Colon (tissue), 2 donors: ENCODE data around the gene NFATC2.

Source experiments
- FAIRE-seq: peaks from 2 replicates; lab custom pipeline; 2012; peaks lifted over from hg19 to GRCh38; lab: Jason Lieb, UNC
- donor health status: control.
- donor health status: control.

The NFATC2 gene

GRCh38 chr20:51412333-51412871 is 130.1 kb downstream of the NFATC2 start:
- FAIRE-seq = no peak

DNA sequence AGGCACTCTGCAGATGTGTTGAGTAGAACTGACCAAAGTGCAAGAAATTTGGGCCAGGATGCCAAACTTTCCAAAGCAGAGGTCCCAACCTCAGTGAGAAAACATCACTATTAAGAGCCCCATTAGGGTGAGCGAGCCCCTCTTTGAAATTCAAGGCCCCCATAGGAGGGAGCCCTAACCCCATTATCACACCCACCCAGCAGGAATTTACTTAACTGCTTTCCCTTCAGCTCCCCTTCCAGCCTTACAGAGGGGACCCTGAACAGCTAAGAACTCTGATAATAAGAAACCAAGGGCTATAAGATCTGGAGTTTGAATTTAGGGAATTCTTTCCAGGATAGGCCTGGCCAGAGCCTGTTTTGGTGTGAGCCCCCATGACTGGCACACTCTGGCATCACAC is 130.6 kb downstream of the NFATC2 start:
- no peak for FAIRE-seq

- no peak for FAIRE-seq
These were observed 131.8 kb downstream of the NFATC2 start for GRCh38 chr20:51410586-51411325.

- FAIRE-seq = no peak
These were observed 133.2 kb downstream of the NFATC2 start for GRCh38 chr20:51409192-51409880.

DNA sequence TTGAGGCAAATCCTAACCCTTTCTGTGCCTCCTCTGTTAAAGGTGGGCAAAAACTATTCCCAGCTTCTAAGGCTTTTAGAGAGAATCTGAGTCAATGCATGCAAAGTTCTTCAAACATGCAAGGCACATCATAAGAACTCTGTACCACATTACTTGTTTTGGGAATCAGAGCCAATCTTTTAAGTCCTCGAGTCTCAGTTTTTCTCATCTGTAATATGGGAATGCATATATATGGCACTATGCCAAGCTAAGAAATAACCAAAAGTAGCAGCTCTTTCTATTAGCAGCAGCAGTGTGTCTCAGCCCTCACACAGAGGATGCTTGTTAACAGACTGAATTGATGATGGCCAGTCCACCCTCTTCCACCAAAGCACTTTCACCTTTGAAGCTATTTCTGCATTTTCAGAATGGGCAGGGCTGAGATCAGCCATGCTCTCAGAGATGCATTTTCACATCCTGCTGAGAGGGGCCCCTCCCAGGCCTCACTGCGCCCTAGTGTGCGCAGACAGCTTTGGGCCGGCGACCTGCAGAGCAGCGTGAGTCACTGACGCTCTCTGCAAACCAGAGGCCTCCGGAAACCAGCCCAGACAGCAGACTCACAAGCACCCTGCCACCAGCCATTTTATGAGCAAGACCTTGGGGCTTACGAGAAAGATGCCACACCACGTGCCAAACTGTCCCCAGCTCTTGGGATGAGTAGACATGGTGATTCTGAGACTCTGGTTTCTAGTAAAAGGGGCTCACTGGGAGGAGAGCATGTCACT is 138.0 kb downstream of the NFATC2 start:
- FAIRE-seq = no peak

GRCh38 chr20:51403466-51404220 is 138.9 kb downstream of the NFATC2 start:
- no peak for FAIRE-seq

GRCh38 chr20:51402201-51402600 is 140.3 kb downstream of the NFATC2 start:
- no peak for FAIRE-seq

DNA sequence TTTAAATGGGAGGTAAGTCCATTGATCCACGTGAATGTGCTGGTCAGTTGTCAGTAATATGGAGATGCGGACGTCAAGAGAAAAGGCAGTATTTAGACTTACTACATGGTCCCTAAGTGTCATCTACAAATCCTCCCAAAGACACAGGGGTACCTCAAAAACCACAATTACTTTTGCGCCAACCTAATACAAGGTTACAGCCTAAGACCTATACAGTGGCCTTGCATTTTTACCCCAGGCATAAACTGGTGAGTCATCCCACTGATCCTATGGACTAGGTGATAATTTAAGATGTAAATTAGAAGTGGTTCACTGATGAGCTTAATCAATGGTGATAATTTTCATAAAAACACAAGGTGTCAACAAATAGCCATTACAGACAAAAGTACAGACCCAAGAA is 141.0 kb downstream of the NFATC2 start:
- no peak for FAIRE-seq

DNA sequence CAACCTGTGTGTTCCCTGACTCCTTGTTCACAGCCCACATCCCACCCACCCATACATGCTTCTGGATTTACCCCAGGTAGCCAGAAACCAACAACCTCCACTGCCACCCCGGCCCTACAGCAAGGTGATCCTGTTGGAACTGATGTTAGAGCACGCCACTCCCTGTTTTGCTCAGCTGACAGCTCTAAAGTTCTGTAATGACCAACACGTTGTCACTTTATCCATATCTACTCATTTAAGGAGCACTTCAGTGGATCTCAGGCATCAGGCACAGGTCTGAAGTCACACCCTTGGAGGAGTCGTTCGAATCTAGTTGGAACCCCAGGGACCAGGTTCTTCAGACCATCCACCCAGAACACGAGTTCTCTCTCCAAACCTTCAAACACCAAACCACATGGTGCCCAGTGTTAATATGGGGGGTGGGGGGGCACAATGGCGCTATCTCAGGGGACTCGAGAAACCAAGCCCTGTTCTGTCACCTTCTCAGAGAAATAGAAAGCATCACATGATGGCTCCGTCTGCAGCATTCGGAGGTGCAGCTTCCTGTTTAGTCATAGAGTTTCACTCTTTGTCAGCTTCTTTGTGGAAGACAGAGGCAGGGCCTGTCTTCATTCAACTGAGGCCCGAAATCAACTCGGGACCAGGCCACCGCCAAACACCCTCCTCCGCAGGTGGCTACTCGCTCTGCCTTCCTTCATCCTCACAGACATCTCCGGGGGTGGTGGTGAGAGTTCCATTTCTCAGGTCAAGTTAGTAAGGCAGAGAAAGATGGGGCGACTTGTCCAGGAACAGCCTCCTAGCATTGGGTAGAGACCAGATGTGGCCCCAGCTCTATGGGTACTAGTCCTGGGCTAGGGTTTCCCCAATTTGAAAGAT is 142.2 kb downstream of the NFATC2 start:
- no peak for FAIRE-seq

GRCh38 chr20:51399006-51399890 is 143.3 kb downstream of the NFATC2 start:
- no peak for FAIRE-seq

GRCh38 chr20:51398552-51398951 is 144.0 kb downstream of the NFATC2 start:
- no peak for FAIRE-seq

GRCh38 chr20:51398083-51398482 is 144.4 kb downstream of the NFATC2 start:
- FAIRE-seq = no peak

DNA sequence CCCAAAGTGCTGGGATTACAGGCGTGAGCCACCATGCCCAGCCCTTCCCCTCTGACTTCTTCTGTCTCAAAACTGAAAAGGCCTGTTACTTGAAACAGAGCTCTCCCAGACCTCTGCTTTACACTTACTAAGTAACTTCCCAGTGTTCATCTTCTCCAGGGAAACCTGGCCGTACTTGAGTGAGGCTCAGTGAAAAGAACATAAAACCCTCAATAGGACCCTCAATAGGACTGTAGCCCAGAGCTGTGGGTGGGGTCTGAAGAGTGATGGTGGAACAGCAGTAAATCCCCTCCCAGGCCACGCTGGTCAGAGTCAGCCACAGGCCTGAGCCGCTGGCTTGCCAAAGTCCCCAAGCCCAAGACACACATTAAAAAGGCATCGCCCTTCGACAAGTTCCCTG is 145.4 kb downstream of the NFATC2 start:
- no peak for FAIRE-seq

DNA sequence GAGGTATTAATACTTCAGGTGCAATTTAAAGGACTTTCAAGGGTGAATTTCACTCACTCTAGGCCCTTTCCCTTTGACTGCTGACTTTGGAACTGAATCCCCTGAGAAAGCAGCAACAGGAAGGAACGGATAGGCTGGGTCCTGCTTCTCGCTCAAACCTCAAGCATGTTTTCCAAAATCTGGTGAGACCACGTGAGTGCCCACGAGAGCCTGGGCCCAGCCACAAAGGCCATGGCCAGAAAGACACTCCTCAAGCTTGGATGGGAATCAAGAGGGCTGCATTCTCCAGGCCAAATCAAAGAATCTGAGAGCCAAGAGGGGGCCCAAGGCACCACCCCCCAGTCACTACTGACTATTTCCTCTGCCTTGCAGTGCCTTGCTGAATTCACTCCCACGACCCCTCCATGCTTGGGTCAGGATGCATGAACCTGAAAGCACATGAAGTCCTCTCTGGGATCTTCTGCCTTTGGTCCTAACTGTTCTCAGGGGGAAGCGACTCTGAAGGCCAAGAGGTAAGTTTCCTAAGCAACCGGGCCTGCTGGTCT is 146.1 kb downstream of the NFATC2 start:
- no peak for FAIRE-seq

- no peak for FAIRE-seq
These were observed 147.8 kb downstream of the NFATC2 start for GRCh38 chr20:51394706-51395105.

DNA sequence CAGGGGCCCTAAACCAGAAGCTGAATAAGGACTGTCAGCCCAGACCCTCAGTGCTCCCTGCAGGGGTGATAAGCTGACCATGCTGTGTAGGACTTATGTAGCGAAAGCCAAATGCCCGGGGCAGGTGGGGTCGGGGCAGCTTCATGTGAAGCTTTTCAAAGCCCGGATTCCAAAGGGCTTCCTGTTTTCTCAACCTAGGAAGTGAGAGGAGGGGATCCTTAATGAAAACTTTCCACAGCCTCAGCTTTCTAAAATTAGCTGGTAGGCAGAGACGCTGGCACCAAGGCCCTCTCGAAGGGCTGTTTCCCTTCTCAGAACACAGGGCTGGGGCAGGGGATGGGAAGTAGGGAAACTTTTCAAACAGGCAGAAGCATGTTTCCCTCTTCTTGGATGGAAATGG is 148.9 kb downstream of the NFATC2 start:
- FAIRE-seq = no peak

- no peak for FAIRE-seq
These were observed 149.8 kb downstream of the NFATC2 start for GRCh38 chr20:51392614-51393186.

GRCh38 chr20:51391926-51392325 is 150.6 kb downstream of the NFATC2 start:
- no peak for FAIRE-seq

- FAIRE-seq = no peak
These were observed 152.8 kb downstream of the NFATC2 start for GRCh38 chr20:51389543-51390264.
